ENCODE measurements around the gene PACRG. TPM values are rescaled to one million over a fixed set of nuclear protein-coding genes. Genes with fewer than 3 reads are reported as not detected.

PACRG gene
- total RNA-seq, 5 donors from 2014 or later (not counting 1 experiment from before 2014, with no cell fraction given) = 0.20 to 3.0 (median 1.2) TPM; not detected in 1

- no peak for ATAC-seq (replicated peaks in 1 of 4)
- 88% methylated on average over 12 of the region's 13 CpGs for WGBS (ENCODE audit: insufficient coverage)
- Mint-ChIP-seq H3K36me3 (no peaks in the 10 kb centered on the region), H3K27ac (no peak overlapping the region), H3K4me1 (no peaks in the 10 kb centered on the region), H3K9me3 (no peaks in the 10 kb centered on the region), H3K4me3 (no peak overlapping the region), H3K27me3 (peaks cover 17 to 26% of the 10 kb centered on the region in 2 donors)
- no peak for DNase-seq
- Histone ChIP-seq H3K27ac (ENCODE audit: low read length) (no peak overlapping the region), H3K27me3 (replicated peaks in 1 of 2; ENCODE audit: control insufficient read depth in 2 of 2, extremely low read depth in 1 of 2, insufficient read depth in 2 of 2, low read length in 1 of 2) (peaks cover 0 to 27% of the 10 kb centered on the region in 2 experiments), H3K9me3 (no peaks in the 10 kb centered on the region), H3K4me3 (ENCODE audit: control insufficient read depth in 1 of 2, extremely low read depth in 1 of 2, low read length in 1 of 2) (no peak overlapping the region), H3K36me3 (ENCODE audit: control insufficient read depth in 2 of 2, extremely low read depth in 1 of 2, insufficient read depth in 1 of 2, low read length in 1 of 2) (no peaks in the 10 kb centered on the region), H3K4me1 (ENCODE audit: control insufficient read depth in 1 of 2, extremely low read depth in 1 of 2, insufficient read depth in 2 of 2, low read length in 2 of 2) (no peaks in the 10 kb centered on the region)
- POLR2A ChIA-PET = no interaction called here
- CTCF ChIA-PET = no interaction called here
Observed at GRCh38 chr6:163323274-163323673, 595.5 kb downstream of the PACRG start.

GRCh38 chr6:163323705-163324104 lies 595.9 kb downstream of the PACRG start:
- H3K27me3 Mint-ChIP-seq = peaks cover 17 to 23% of the 10 kb centered on the region in 2 donors
- 76% methylated on average over 3 of the region's 7 CpGs for WGBS (ENCODE audit: insufficient coverage)
- CTCF ChIA-PET = no interaction called here
- POLR2A ChIA-PET = no interaction called here
- no peak overlapping the region for H3K27ac Mint-ChIP-seq
- no peak overlapping the region for H3K4me3 ChIP-seq (ENCODE audit: control insufficient read depth in 1 of 2, extremely low read depth in 1 of 2, low read length in 1 of 2)
- peaks cover 0 to 27% of the 10 kb centered on the region in 2 experiments for H3K27me3 ChIP-seq (replicated peaks in 1 of 2; ENCODE audit: control insufficient read depth in 2 of 2, extremely low read depth in 1 of 2, insufficient read depth in 2 of 2, low read length in 1 of 2)
- no peaks in the 10 kb centered on the region for H3K9me3 ChIP-seq
- H3K36me3 ChIP-seq (ENCODE audit: control insufficient read depth in 2 of 2, extremely low read depth in 1 of 2, insufficient read depth in 1 of 2, low read length in 1 of 2) = no peaks in the 10 kb centered on the region
- H3K36me3 Mint-ChIP-seq = no peaks in the 10 kb centered on the region
- no peak overlapping the region for H3K27ac ChIP-seq (ENCODE audit: low read length)
- no peaks in the 10 kb centered on the region for H3K9me3 Mint-ChIP-seq
- H3K4me1 Mint-ChIP-seq = no peaks in the 10 kb centered on the region
- H3K4me3 Mint-ChIP-seq = no peak overlapping the region
- no peaks in the 10 kb centered on the region for H3K4me1 ChIP-seq (ENCODE audit: control insufficient read depth in 1 of 2, extremely low read depth in 1 of 2, insufficient read depth in 2 of 2, low read length in 2 of 2)
- DNase-seq = no peak
- no peak for ATAC-seq (replicated peaks in 1 of 4)

GRCh38 chr6:163324326-163324687 lies 596.5 kb downstream of the PACRG start:
- Histone ChIP-seq H3K9me3 (no peaks in the 10 kb centered on the region), H3K4me3 (ENCODE audit: control insufficient read depth in 1 of 2, extremely low read depth in 1 of 2, low read length in 1 of 2) (no peak overlapping the region), H3K27ac (ENCODE audit: low read length) (no peak overlapping the region), H3K36me3 (ENCODE audit: control insufficient read depth in 2 of 2, extremely low read depth in 1 of 2, insufficient read depth in 1 of 2, low read length in 1 of 2) (no peaks in the 10 kb centered on the region), H3K4me1 (ENCODE audit: control insufficient read depth in 1 of 2, extremely low read depth in 1 of 2, insufficient read depth in 2 of 2, low read length in 2 of 2) (no peaks in the 10 kb centered on the region), H3K27me3 (replicated peaks in 1 of 2; ENCODE audit: control insufficient read depth in 2 of 2, extremely low read depth in 1 of 2, insufficient read depth in 2 of 2, low read length in 1 of 2) (peaks cover 0 to 22% of the 10 kb centered on the region in 2 experiments)
- Mint-ChIP-seq H3K4me3 (no peak overlapping the region), H3K9me3 (no peaks in the 10 kb centered on the region), H3K27me3 (peaks cover 16 to 23% of the 10 kb centered on the region in 2 donors), H3K4me1 (no peaks in the 10 kb centered on the region), H3K27ac (no peak overlapping the region), H3K36me3 (no peaks in the 10 kb centered on the region)
- ATAC-seq (replicated peaks in 1 of 4) (no peak), DNase-seq (no peak)
- ChIA-PET POLR2A (no interaction called here), CTCF (no interaction called here)
- 100% methylated on average over 2 of the region's 4 CpGs for WGBS (ENCODE audit: insufficient coverage)

- H3K4me1 Mint-ChIP-seq = no peaks in the 10 kb centered on the region
- WGBS (ENCODE audit: insufficient coverage) = 18% methylated on average over 9 of the region's 10 CpGs
- Histone ChIP-seq H3K27me3 (replicated peaks in 1 of 2; ENCODE audit: control insufficient read depth in 2 of 2, extremely low read depth in 1 of 2, insufficient read depth in 2 of 2, low read length in 1 of 2) (peaks cover 0 to 22% of the 10 kb centered on the region in 2 experiments), H3K27ac (ENCODE audit: low read length) (no peak overlapping the region), H3K9me3 (no peaks in the 10 kb centered on the region), H3K4me3 (ENCODE audit: control insufficient read depth in 1 of 2, extremely low read depth in 1 of 2, low read length in 1 of 2) (no peak overlapping the region), H3K36me3 (ENCODE audit: control insufficient read depth in 2 of 2, extremely low read depth in 1 of 2, insufficient read depth in 1 of 2, low read length in 1 of 2) (no peaks in the 10 kb centered on the region), H3K4me1 (ENCODE audit: control insufficient read depth in 1 of 2, extremely low read depth in 1 of 2, insufficient read depth in 2 of 2, low read length in 2 of 2) (no peaks in the 10 kb centered on the region)
- H3K9me3 Mint-ChIP-seq = no peaks in the 10 kb centered on the region
- POLR2A ChIA-PET = no interaction called here
- CTCF ChIA-PET = no interaction called here
- DNase-seq (no peak), ATAC-seq (replicated peaks in 1 of 4) (no peak)
- H3K27ac Mint-ChIP-seq = no peak overlapping the region
- H3K4me3 Mint-ChIP-seq = no peak overlapping the region
- H3K36me3 Mint-ChIP-seq = no peaks in the 10 kb centered on the region
- H3K27me3 Mint-ChIP-seq = peaks cover 16 to 23% of the 10 kb centered on the region in 2 donors
Observed at GRCh38 chr6:163324688-163325389, 597.1 kb downstream of the PACRG start.

DNA sequence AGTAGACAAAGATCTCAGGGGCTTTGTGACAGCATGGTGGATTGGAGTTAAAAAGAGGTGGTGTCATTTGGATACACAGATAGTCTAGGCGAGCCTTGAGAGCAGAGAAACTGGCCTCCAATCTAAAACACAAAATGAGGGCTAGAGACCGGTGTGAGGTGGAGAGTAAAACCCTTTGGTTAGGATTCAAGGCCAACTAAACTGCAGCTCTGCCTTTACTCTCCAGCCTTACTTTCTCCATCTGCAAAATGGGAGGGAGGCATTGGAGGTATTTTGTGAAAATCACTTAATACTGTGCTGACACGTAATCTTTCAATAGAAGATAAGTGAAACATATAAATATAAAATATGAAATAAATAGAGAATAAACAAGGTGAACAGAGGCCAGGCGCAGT lies 597.6 kb downstream of the PACRG start:
- Mint-ChIP-seq H3K36me3 (no peaks in the 10 kb centered on the region), H3K4me3 (no peak overlapping the region), H3K9me3 (no peaks in the 10 kb centered on the region), H3K4me1 (no peaks in the 10 kb centered on the region), H3K27ac (no peak overlapping the region), H3K27me3 (peaks cover 16 to 23% of the 10 kb centered on the region in 2 donors)
- DNase-seq = no peak
- no peaks in the 10 kb centered on the region for H3K36me3 ChIP-seq (ENCODE audit: control insufficient read depth in 2 of 2, extremely low read depth in 1 of 2, insufficient read depth in 1 of 2, low read length in 1 of 2)
- H3K4me1 ChIP-seq (ENCODE audit: control insufficient read depth in 1 of 2, extremely low read depth in 1 of 2, insufficient read depth in 2 of 2, low read length in 2 of 2) = no peaks in the 10 kb centered on the region
- no peak overlapping the region for H3K4me3 ChIP-seq (ENCODE audit: control insufficient read depth in 1 of 2, extremely low read depth in 1 of 2, low read length in 1 of 2)
- H3K9me3 ChIP-seq = no peaks in the 10 kb centered on the region
- ChIA-PET POLR2A (no interaction called here), CTCF (no interaction called here)
- H3K27me3 ChIP-seq (replicated peaks in 1 of 2; ENCODE audit: control insufficient read depth in 2 of 2, extremely low read depth in 1 of 2, insufficient read depth in 2 of 2, low read length in 1 of 2) = peaks cover 0 to 22% of the 10 kb centered on the region in 2 experiments
- H3K27ac ChIP-seq (ENCODE audit: low read length) = no peak overlapping the region
- ATAC-seq (replicated peaks in 1 of 4) = no peak
- no CpG with 5 or more reads among the region's 4 CpGs for WGBS (ENCODE audit: insufficient coverage)

GRCh38 chr6:163327165-163327880 lies 599.5 kb downstream of the PACRG start:
- H3K9me3 ChIP-seq = no peaks in the 10 kb centered on the region
- no peaks in the 10 kb centered on the region for H3K36me3 Mint-ChIP-seq

More at GRCh38 chr6:163327165-163327880, 599.5 kb downstream of the PACRG start:
- Histone ChIP-seq H3K36me3 (ENCODE audit: control insufficient read depth in 2 of 2, extremely low read depth in 1 of 2, insufficient read depth in 1 of 2, low read length in 1 of 2) (no peaks in the 10 kb centered on the region), H3K27ac (ENCODE audit: low read length) (no peak overlapping the region), H3K27me3 (replicated peaks in 1 of 2; ENCODE audit: control insufficient read depth in 2 of 2, extremely low read depth in 1 of 2, insufficient read depth in 2 of 2, low read length in 1 of 2) (peaks cover 0 to 23% of the 10 kb centered on the region in 2 experiments), H3K4me1 (ENCODE audit: control insufficient read depth in 1 of 2, extremely low read depth in 1 of 2, insufficient read depth in 2 of 2, low read length in 2 of 2) (no peaks in the 10 kb centered on the region), H3K4me3 (ENCODE audit: control insufficient read depth in 1 of 2, extremely low read depth in 1 of 2, low read length in 1 of 2) (no peak overlapping the region)
- Mint-ChIP-seq H3K4me1 (no peaks in the 10 kb centered on the region), H3K27me3 (peaks cover 6 to 15% of the 10 kb centered on the region in 2 donors), H3K27ac (no peak overlapping the region), H3K9me3 (no peaks in the 10 kb centered on the region), H3K4me3 (no peak overlapping the region)
- DNase-seq (no peak), ATAC-seq (replicated peaks in 1 of 4) (no peak)
- 91% methylated on average over 4 of the region's 9 CpGs for WGBS (ENCODE audit: insufficient coverage)
- ChIA-PET CTCF (no interaction called here), POLR2A (no interaction called here)
